ENCODE measurements around the gene GCNT1.

The GCNT1 gene

GRCh38 chr9:76542360-76542759 is 83.4 kb downstream of the GCNT1 start:
- no peak for DNase-seq

GRCh38 chr9:76545191-76545590 is 86.2 kb downstream of the GCNT1 start:
- no peak for DNase-seq

- DNase-seq, result no peak
Observed at GRCh38 chr9:76552181-76552580, 93.2 kb downstream of the GCNT1 start.

GRCh38 chr9:76552751-76553455 is 93.9 kb downstream of the GCNT1 start:
- DNase-seq, result no peak

- DNase-seq, result no peak
Observed at GRCh38 chr9:76553680-76554079, 94.7 kb downstream of the GCNT1 start.
